Lower leg skin (tissue), 3 donors: Measurements from ENCODE around the gene PCGF3.

Source experiments
- POLR2A ChIP-seq, 2 donors: fragments of 450-650 bp; IDR thresholded peaks; one replicate each; pipeline ENCODE4 v1.6.1; 2016 to 2017; ENCODE audit warnings: antibody characterized with exemption in 2 of 2, mild to moderate bottlenecking in 1 of 2, moderate library complexity in 1 of 2
- TF ChIP-seq, protein P1 (sequence below), 3 donors: fragments of 450-650 bp; IDR thresholded peaks; one replicate each; pipeline ENCODE4 v1.5.1; 2016; ENCODE audit warnings: antibody characterized with exemption in 3 of 3, mild to moderate bottlenecking in 3 of 3, moderate library complexity in 2 of 3

DNA sequence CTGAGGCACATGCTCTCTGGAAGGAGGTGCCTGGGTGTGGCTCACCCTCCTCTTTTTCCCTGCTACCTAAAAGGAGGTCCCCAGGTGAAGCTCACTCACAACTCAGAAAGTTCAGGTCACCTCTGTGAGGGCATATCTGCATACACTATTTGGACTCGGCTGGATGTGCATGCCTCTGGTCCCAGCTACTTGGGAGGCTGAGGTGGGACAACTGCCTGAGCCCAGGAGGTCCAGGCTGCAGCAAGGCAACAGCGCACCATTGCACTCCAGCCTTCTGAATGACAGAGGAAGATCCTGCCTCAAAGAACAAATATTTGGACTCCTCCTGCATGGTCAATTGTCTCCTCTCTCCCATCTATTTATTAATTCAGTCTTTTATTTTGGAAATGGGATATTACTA is 73.9 kb downstream of the PCGF3 start:
- TF ChIP-seq, protein P1, sequence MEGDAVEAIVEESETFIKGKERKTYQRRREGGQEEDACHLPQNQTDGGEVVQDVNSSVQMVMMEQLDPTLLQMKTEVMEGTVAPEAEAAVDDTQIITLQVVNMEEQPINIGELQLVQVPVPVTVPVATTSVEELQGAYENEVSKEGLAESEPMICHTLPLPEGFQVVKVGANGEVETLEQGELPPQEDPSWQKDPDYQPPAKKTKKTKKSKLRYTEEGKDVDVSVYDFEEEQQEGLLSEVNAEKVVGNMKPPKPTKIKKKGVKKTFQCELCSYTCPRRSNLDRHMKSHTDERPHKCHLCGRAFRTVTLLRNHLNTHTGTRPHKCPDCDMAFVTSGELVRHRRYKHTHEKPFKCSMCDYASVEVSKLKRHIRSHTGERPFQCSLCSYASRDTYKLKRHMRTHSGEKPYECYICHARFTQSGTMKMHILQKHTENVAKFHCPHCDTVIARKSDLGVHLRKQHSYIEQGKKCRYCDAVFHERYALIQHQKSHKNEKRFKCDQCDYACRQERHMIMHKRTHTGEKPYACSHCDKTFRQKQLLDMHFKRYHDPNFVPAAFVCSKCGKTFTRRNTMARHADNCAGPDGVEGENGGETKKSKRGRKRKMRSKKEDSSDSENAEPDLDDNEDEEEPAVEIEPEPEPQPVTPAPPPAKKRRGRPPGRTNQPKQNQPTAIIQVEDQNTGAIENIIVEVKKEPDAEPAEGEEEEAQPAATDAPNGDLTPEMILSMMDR (IDR thresholded peaks at IDR 0.05), result no peak
- TF ChIP-seq POLR2A (IDR thresholded peaks at IDR 0.05), result no peak
